GM23248 (cell line): ENCODE measurements around the gene MEX3A. TPM values are rescaled to one million over a fixed set of nuclear protein-coding genes. Genes with fewer than 3 reads are reported as not detected.
"Not testable (repeated sequence)": the region's sequence is repeated elsewhere in the genome, so short reads cannot be mapped to it uniquely, and the experiment has no call there.

Experiments used
- DNase-seq: peaks from one replicate; pipeline ENCODE4 v3.0.0-alpha.2; 2015
- H2AFZ ChIP-seq: fragments of 200-600 bp; sonication (generic); 2 replicates; pipeline ENCODE4 v1.6.1; 2016; ENCODE audit warnings: antibody characterized with exemption
- H3F3A ChIP-seq: fragments of 200-600 bp; sonication (generic); 2 replicates; pipeline ENCODE4 v1.6.1; 2016; ENCODE audit warnings: mild to moderate bottlenecking, antibody characterized with exemption, mixed run types; ENCODE audit not compliant: insufficient read depth
- H3K27ac ChIP-seq: fragments of 200-600 bp; sonication (generic); 2 replicates; pipeline ENCODE4 v1.5.1; 2016; ENCODE audit warnings: mild to moderate bottlenecking
- H3K27me3 ChIP-seq: fragments of 200-600 bp; sonication (generic); replicated peaks from 2 replicates; pipeline ENCODE4 v1.6.1; 2016; ENCODE audit warnings: mild to moderate bottlenecking; ENCODE audit not compliant: insufficient read depth
- H3K36me3 ChIP-seq: fragments of 200-600 bp; sonication (generic); 2 replicates; pipeline ENCODE4 v1.6.1; 2016; ENCODE audit warnings: low read depth, mild to moderate bottlenecking
- H3K4me1 ChIP-seq: fragments of 200-600 bp; sonication (generic); 2 replicates; pipeline ENCODE4 v1.6.1; 2016; ENCODE audit warnings: mild to moderate bottlenecking; ENCODE audit not compliant: insufficient read depth
- H3K4me2 ChIP-seq: fragments of 200-600 bp; sonication (generic); one replicate; pipeline ENCODE4 v1.6.1; 2016; ENCODE audit warnings: mild to moderate bottlenecking; ENCODE audit not compliant: unreplicated experiment
- H3K4me3 ChIP-seq: fragments of 200-600 bp; sonication (generic); 2 replicates; pipeline ENCODE4 v1.5.1; 2016; ENCODE audit warnings: mild to moderate bottlenecking
- H3K79me2 ChIP-seq: fragments of 200-600 bp; sonication (generic); 2 replicates; pipeline ENCODE4 v1.6.1; 2016; ENCODE audit warnings: mild to moderate bottlenecking; ENCODE audit not compliant: insufficient read depth
- H3K9ac ChIP-seq: fragments of 200-600 bp; sonication (generic); 2 replicates; pipeline ENCODE4 v1.6.1; 2016; ENCODE audit warnings: mild to moderate bottlenecking
- H3K9me2 ChIP-seq: fragments of 200-600 bp; sonication (generic); 2 replicates; pipeline ENCODE4 v1.6.1; 2016; ENCODE audit warnings: mixed run types, mild to moderate bottlenecking, moderate library complexity; ENCODE audit not compliant: insufficient read depth
- H3K9me3 ChIP-seq: fragments of 200-600 bp; sonication (generic); one replicate; pipeline ENCODE4 v1.6.1; 2017; ENCODE audit warnings: low read depth
- H4K20me1 ChIP-seq: fragments of 200-600 bp; sonication (generic); 2 replicates; pipeline ENCODE4 v1.6.0; 2016; ENCODE audit not compliant: insufficient read depth
- EZH2 ChIP-seq: fragments of 200-600 bp; sonication (generic); IDR thresholded peaks from 2 replicates; pipeline ENCODE4 v1.6.1; 2018; ENCODE audit warnings: antibody characterized with exemption, mild to moderate bottlenecking; ENCODE audit not compliant: insufficient read depth, poor library complexity, severe bottlenecking
- EZH2phosphoT487 ChIP-seq: fragments of 200-600 bp; sonication (generic); IDR thresholded peaks from 2 replicates; pipeline ENCODE4 v1.6.1; 2018; ENCODE audit warnings: antibody characterized with exemption, moderate library complexity, mild to moderate bottlenecking, low read depth; ENCODE audit not compliant: insufficient read depth
- WGBS, 2 experiments: methylation state at CpG; one replicate each; pipeline ENCODE4 v1.1.6; 2015 to 2017; ENCODE audit warnings: low lambda C conversion rate in 2 of 2, low coverage in 1 of 2; ENCODE audit errors: missing lambda C conversion rate in 2 of 2; 5-methylcytosine and 5-hydroxymethylcytosine counted together
- in situ Hi-C: fragments of 300-500 bp; cut with MboI; formaldehyde crosslinking; loops from 2 replicates; pipeline ENCODE4 v1.15.0; 2020
- polyA plus RNA-seq: library from polyadenylated mRNA; unstranded; fragments of >200 nt; fragmentation: Nextera tagmentation; extraction: Ambion mirVana; gene quantifications from 2 replicates; pipeline ENCODE4 v1.2.1, GENCODE V29; 2016
- total RNA-seq: library from RNA; depleted of rRNA; stranded (reverse); fragments of >200 nt; shearing (Covaris generic); gene quantifications from 2 replicates; pipeline ENCODE4 v1.2.3, GENCODE V29; 2014

MEX3A gene
- total and polyA plus RNA-seq, 2 experiments from 2014 or later, result 0.05 to 0.22 TPM

DNA sequence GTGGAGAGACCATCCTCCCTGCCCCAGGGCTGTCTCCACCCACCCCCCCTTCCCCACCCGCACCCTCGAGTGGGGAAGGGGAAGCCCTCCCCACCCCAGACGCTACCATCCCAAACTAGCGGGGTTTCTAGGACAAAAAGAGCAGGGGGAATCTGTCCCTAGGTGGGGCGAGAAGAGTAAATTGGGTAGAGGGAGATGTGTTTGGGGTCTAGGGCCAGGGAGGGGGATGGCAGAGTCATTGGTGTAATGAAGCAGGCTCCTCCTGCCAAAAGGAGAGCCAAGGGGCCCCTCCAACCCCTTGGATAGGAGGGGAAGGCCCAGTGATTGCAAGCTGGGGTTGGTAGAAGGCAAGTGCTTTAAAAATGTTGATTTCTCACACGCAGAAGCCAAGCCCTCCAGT, 10.0 kb downstream of the MEX3A start:
- WGBS, 2 experiments, result 57 to 61% methylated on average over 6 of the region's 6 CpGs
- Histone ChIP-seq H3F3A (no peaks in the 10 kb centered on the region), H3K9me3 (no peaks in the 10 kb centered on the region), H3K27ac (no peak overlapping the region), H3K9me2 (no peaks in the 10 kb centered on the region), H3K36me3 (no peaks in the 10 kb centered on the region), H3K4me1 (no peaks in the 10 kb centered on the region), H3K4me3 (no peak overlapping the region), H2AFZ (no peak overlapping the region), H3K4me2 (no peak overlapping the region), H3K27me3 (no peaks in the 10 kb centered on the region), H4K20me1 (no peaks in the 10 kb centered on the region), H3K79me2 (no peaks in the 10 kb centered on the region), H3K9ac (no peak overlapping the region)
- in situ Hi-C loops, result no loop called here
- DNase-seq, result no peak
- TF ChIP-seq EZH2phosphoT487 (no peak), EZH2 (no peak)

DNA sequence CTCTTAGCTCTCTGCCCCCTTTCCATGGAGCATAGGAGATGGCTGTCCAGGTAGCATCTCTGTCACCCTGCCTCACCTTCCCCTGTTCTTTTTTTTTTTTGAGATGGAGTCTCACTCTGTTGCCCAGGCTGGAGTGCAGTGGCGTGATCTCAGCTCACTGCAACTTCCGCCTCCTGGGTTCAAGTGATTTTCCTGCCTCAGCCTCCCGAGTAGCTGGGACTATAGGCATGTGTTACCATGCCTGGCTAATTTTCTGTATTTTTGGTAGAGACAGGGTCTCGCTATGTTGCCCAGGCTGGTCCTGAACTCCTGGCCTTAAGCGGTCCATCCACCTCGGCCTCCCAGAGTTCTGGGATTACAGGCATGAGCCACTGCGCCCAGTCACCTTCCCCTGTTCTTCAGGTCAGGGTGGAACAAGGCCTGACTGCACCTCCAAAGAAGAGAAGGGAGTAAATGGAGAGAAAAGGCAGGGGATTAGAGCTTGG, 10.9 kb downstream of the MEX3A start:
- H3K27ac ChIP-seq, H3K9me3 ChIP-seq, H3K9me2 ChIP-seq, H2AFZ ChIP-seq, H3K4me1 ChIP-seq, H3K27me3 ChIP-seq, H3K4me3 ChIP-seq, H3K4me2 ChIP-seq, in situ Hi-C loops, H4K20me1 ChIP-seq, H3K36me3 ChIP-seq, H3F3A ChIP-seq, H3K9ac ChIP-seq, DNase-seq, H3K79me2 ChIP-seq: not testable (repeated sequence)
- WGBS, 2 experiments, result 94 to 97% methylated on average over 7 of the region's 7 CpGs

DNA sequence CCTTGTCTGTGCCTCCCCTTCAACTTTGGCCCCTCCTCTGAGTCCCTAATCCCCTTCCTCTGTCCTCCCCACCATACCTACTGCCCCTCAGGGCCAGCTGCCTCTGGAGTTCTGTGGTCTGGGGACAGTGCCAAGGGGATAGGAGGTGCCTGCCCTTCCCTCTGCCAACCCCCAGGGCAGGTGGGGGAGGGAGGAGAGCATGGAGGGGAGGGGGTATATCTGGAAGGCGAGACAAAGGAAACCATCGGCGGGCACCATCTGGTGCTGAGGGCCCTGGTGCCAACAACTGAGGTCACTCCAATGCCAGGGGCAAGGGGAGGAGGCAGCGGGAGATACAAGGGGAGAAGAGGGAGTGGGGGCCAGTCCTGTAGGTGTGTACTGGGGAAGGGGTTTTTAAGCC, 11.7 kb downstream of the MEX3A start:
- no peaks in the 10 kb centered on the region for H4K20me1 ChIP-seq
- no peak for DNase-seq
- no peak overlapping the region for H2AFZ ChIP-seq
- no peaks in the 10 kb centered on the region for H3K4me1 ChIP-seq
- in situ Hi-C loops, result no loop called here
- no peak overlapping the region for H3K9ac ChIP-seq
- H3K4me2 ChIP-seq, result no peak overlapping the region
- H3K36me3 ChIP-seq, result no peaks in the 10 kb centered on the region
- TF ChIP-seq EZH2, result no peak
- no peak for TF ChIP-seq EZH2phosphoT487
- H3K4me3 ChIP-seq, result no peak overlapping the region
- H3K27ac ChIP-seq, result no peak overlapping the region
- no peaks in the 10 kb centered on the region for H3K9me3 ChIP-seq
- no peaks in the 10 kb centered on the region for H3K79me2 ChIP-seq
- no peaks in the 10 kb centered on the region for H3K9me2 ChIP-seq
- no peaks in the 10 kb centered on the region for H3F3A ChIP-seq
- WGBS, 2 experiments, result 59 to 60% methylated on average over 3 to 4 of the region's 4 CpGs
- no peaks in the 10 kb centered on the region for H3K27me3 ChIP-seq

DNA sequence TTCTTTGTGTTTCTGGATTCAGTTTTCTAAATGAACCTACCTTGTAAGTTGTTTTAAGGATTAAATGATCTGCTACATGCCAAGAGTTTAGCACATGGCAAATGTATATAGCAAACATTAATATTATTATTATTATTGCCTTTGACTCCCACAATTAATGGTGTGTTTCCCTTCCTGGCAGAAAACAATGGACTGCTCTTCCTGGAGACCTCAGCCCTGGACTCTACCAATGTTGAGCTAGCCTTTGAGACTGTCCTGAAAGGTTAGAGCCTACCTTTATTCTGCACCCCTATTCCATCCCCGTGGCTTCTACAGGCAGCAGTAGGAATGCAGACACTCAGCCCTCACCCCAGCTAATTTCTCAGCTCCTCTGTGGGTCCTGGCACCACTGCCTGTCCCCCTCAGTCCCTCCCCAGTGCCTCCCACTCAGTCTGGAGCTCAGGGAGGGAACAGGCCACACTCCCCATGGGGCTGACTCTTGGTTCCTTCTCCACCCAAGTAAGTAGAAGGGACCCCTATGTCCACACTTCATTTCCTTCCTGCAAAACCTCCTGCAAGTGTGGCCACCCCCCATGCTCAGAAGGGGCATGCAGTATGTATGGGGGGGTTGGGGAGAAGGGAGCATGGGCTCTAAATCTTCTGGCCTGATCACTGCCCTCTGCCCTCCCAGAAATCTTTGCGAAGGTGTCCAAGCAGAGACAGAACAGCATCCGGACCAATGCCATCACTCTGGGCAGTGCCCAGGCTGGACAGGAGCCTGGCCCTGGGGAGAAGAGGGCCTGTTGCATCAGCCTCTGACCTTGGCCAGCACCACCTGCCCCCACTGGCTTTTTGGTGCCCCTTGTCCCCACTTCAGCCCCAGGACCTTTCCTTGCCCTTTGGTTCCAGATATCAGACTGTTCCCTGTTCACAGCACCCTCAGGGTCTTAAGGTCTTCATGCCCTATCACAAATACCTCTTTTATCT, 12.5 kb downstream of the MEX3A start:
- Histone ChIP-seq H3K9me2 (no peaks in the 10 kb centered on the region), H3K4me2 (no peak overlapping the region), H3K79me2 (no peaks in the 10 kb centered on the region), H3K27me3 (no peaks in the 10 kb centered on the region), H2AFZ (no peak overlapping the region), H4K20me1 (no peaks in the 10 kb centered on the region), H3K9ac (no peak overlapping the region), H3K4me1 (no peaks in the 10 kb centered on the region), H3K27ac (no peak overlapping the region), H3F3A (no peaks in the 10 kb centered on the region), H3K36me3 (no peaks in the 10 kb centered on the region), H3K9me3 (no peaks in the 10 kb centered on the region), H3K4me3 (no peak overlapping the region)
- no peak for DNase-seq
- TF ChIP-seq EZH2phosphoT487, result no peak
- TF ChIP-seq EZH2, result no peak
- 73 to 88% methylated on average over 3 of the region's 3 CpGs for WGBS, 2 experiments
- in situ Hi-C loops, result no loop called here
